OCI-LY7 (cell line): ENCODE measurements around the gene SLC31A2.

Source experiments
- EZH2phosphoT487 ChIP-seq: fragments of 200-600 bp; sonication (generic); IDR thresholded peaks from 2 replicates; pipeline ENCODE4 v1.6.1; 2018; ENCODE audit warnings: low read depth, borderline replicate concordance, mild to moderate bottlenecking, mixed run types, antibody characterized with exemption, low read length, moderate library complexity, mixed read lengths
- TF ChIP-seq, protein P1 (sequence below): fragments of 200-600 bp; sonication (generic); conservative IDR thresholded peaks from 2 replicates; pipeline ENCODE4 v1.5.1; 2014; ENCODE audit warnings: mild to moderate bottlenecking, antibody characterized with exemption, low read length, moderate library complexity, mixed read lengths

GRCh38 chr9:113178087-113178486, 27.3 kb downstream of the SLC31A2 start:
- TF ChIP-seq, protein P1, sequence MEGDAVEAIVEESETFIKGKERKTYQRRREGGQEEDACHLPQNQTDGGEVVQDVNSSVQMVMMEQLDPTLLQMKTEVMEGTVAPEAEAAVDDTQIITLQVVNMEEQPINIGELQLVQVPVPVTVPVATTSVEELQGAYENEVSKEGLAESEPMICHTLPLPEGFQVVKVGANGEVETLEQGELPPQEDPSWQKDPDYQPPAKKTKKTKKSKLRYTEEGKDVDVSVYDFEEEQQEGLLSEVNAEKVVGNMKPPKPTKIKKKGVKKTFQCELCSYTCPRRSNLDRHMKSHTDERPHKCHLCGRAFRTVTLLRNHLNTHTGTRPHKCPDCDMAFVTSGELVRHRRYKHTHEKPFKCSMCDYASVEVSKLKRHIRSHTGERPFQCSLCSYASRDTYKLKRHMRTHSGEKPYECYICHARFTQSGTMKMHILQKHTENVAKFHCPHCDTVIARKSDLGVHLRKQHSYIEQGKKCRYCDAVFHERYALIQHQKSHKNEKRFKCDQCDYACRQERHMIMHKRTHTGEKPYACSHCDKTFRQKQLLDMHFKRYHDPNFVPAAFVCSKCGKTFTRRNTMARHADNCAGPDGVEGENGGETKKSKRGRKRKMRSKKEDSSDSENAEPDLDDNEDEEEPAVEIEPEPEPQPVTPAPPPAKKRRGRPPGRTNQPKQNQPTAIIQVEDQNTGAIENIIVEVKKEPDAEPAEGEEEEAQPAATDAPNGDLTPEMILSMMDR = no peak
- no peak for TF ChIP-seq EZH2phosphoT487
